ENCODE measurements around the gene ZNF444.

The ZNF444 gene

GRCh38 chr19:56120371-56121179 is 20.5 kb upstream of the ZNF444 start:
- Histone ChIP-seq H3K9me3 (ENCODE audit: insufficient read depth, low read length) (no peaks in the 10 kb centered on the region), H3F3A (ENCODE audit: insufficient read depth) (peaks cover 7% of the 10 kb centered on the region), H3K27me3 (ENCODE audit: low read length) (no peaks in the 10 kb centered on the region), H3K79me2 (ENCODE audit: insufficient read depth, low read length) (peaks cover 50% of the 10 kb centered on the region), H3K27ac (ENCODE audit: low read depth, low read length) (peak overlapping the region; percentile 80), H3K4me3 (ENCODE audit: insufficient read depth, low read length, poor library complexity, severe bottlenecking) (peak overlapping the region; percentile 72), H3K9me2 (replicated peaks; ENCODE audit: insufficient read depth, low read length) (no peaks in the 10 kb centered on the region), H3K9ac (ENCODE audit: low read length) (peak overlapping the region; percentile 85), H2AFZ (ENCODE audit: low read depth, low read length, severe bottlenecking) (peak overlapping the region; percentile 21), H3K36me3 (ENCODE audit: low read length) (no peaks in the 10 kb centered on the region), H4K20me1 (ENCODE audit: low read depth, low read length) (no peaks in the 10 kb centered on the region), H3K4me2 (ENCODE audit: low read depth, low read length, poor library complexity, severe bottlenecking) (peak overlapping the region; percentile 76)
- no peak for TF ChIP-seq CTCF (IDR thresholded peaks at IDR 0.05; ENCODE audit: insufficient read depth, low read length, poor library complexity, severe bottlenecking)
- no peak for TF ChIP-seq EZH2phosphoT487 (conservative IDR thresholded peaks at IDR 0.05; ENCODE audit: low read length)

GRCh38 chr19:56121180-56122167 is 19.6 kb upstream of the ZNF444 start, which contains the start of gene ZNF787:
ZNF787 (minus strand) TSS chr19:56121295; CDS start chr19:56103217, 18,078 bp downstream.
- no peaks in the 10 kb centered on the region for H4K20me1 ChIP-seq (ENCODE audit: low read depth, low read length)
- no peaks in the 10 kb centered on the region for H3K36me3 ChIP-seq (ENCODE audit: low read length)
- no peak for TF ChIP-seq CTCF (IDR thresholded peaks at IDR 0.05; ENCODE audit: insufficient read depth, low read length, poor library complexity, severe bottlenecking)
- no peaks in the 10 kb centered on the region for H3K9me2 ChIP-seq (replicated peaks; ENCODE audit: insufficient read depth, low read length)
- H3K9me3 ChIP-seq (ENCODE audit: insufficient read depth, low read length) = no peaks in the 10 kb centered on the region
- H2AFZ ChIP-seq (ENCODE audit: low read depth, low read length, severe bottlenecking) = peak within 1 kb of the TSS; percentile 87
- peak within 1 kb of the TSS; percentile 80 for H3K27ac ChIP-seq (ENCODE audit: low read depth, low read length)
- H3K9ac ChIP-seq (ENCODE audit: low read length) = peak within 1 kb of the TSS; percentile 85
- peak within 1 kb of the TSS; percentile 72 for H3K4me3 ChIP-seq (ENCODE audit: insufficient read depth, low read length, poor library complexity, severe bottlenecking)
- no peaks in the 10 kb centered on the region for H3K27me3 ChIP-seq (ENCODE audit: low read length)
- peak within 1 kb of the TSS; percentile 76 for H3K4me2 ChIP-seq (ENCODE audit: low read depth, low read length, poor library complexity, severe bottlenecking)
- peaks cover 7% of the 10 kb centered on the region for H3F3A ChIP-seq (ENCODE audit: insufficient read depth)
- peaks cover 41% of the 10 kb centered on the region for H3K79me2 ChIP-seq (ENCODE audit: insufficient read depth, low read length)

GRCh38 chr19:56123266-56123891 is 17.7 kb upstream of the ZNF444 start:
- Histone ChIP-seq H3K9me3 (ENCODE audit: insufficient read depth, low read length) (no peaks in the 10 kb centered on the region), H3K36me3 (ENCODE audit: low read length) (no peaks in the 10 kb centered on the region), H3K27ac (ENCODE audit: low read depth, low read length) (no peak overlapping the region), H4K20me1 (ENCODE audit: low read depth, low read length) (no peaks in the 10 kb centered on the region), H2AFZ (ENCODE audit: low read depth, low read length, severe bottlenecking) (no peak overlapping the region), H3K27me3 (ENCODE audit: low read length) (no peaks in the 10 kb centered on the region), H3K79me2 (ENCODE audit: insufficient read depth, low read length) (peaks cover 22% of the 10 kb centered on the region), H3K9ac (ENCODE audit: low read length) (no peak overlapping the region), H3F3A (ENCODE audit: insufficient read depth) (peaks cover 7% of the 10 kb centered on the region), H3K4me3 (ENCODE audit: insufficient read depth, low read length, poor library complexity, severe bottlenecking) (no peak overlapping the region), H3K9me2 (replicated peaks; ENCODE audit: insufficient read depth, low read length) (no peaks in the 10 kb centered on the region), H3K4me2 (ENCODE audit: low read depth, low read length, poor library complexity, severe bottlenecking) (no peak overlapping the region)
- TF ChIP-seq EZH2phosphoT487 (conservative IDR thresholded peaks at IDR 0.05; ENCODE audit: low read length) (no peak), CTCF (IDR thresholded peaks at IDR 0.05; ENCODE audit: insufficient read depth, low read length, poor library complexity, severe bottlenecking) (no peak)

All from SU-DHL-6 (cell line).